CD14-positive monocyte (primary cell): ENCODE results near the gene MSTN. TPM values are rescaled to one million over a fixed set of nuclear protein-coding genes. Genes with fewer than 3 reads are reported as not detected.

Experiments
- DNase-seq, 3 donors: peaks; one replicate each; pipeline ENCODE4 v3.0.0-alpha.2; 2011 to 2022
- H2AFZ ChIP-seq: 2 replicates; pipeline ENCODE4 v1.6.0; 2012; ENCODE audit warnings: mild to moderate bottlenecking, low read depth, low read length, inconsistent platforms; ENCODE audit not compliant: insufficient read depth, poor library complexity, severe bottlenecking
- H3K27ac ChIP-seq, 2 donors: 1 replicate in 1 of 2; 2 replicates in 1 of 2; pipeline ENCODE4 v1.5.1; 2012 to 2013; ENCODE audit warnings: low read length in 2 of 2, control low read depth in 1 of 2, inconsistent platforms in 1 of 2, low read depth in 1 of 2, mild to moderate bottlenecking in 1 of 2
- H3K27me3 ChIP-seq, 2 donors: one replicate each; pipeline versions ENCODE4 v1.6.0 to v1.6.1; 2011 to 2013; ENCODE audit warnings: low read length in 2 of 2; ENCODE audit not compliant: control insufficient read depth in 2 of 2, insufficient read depth in 2 of 2
- H3K36me3 ChIP-seq, 2 donors: replicated peaks in 1 of 2; 1 replicate in 1 of 2; 2 replicates in 1 of 2; pipeline versions ENCODE4 v1.5.1 to v1.6.1; 2012 to 2013; ENCODE audit warnings: low read length in 2 of 2, control low read depth in 1 of 2, inconsistent platforms in 1 of 2, mild to moderate bottlenecking in 1 of 2; ENCODE audit not compliant: insufficient read depth in 2 of 2, control insufficient read depth in 1 of 2
- H3K4me1 ChIP-seq, 2 donors: 1 replicate in 1 of 2; 2 replicates in 1 of 2; pipeline versions ENCODE4 v1.5.1 to v1.6.1; 2012 to 2013; ENCODE audit warnings: low read length in 2 of 2, control low read depth in 1 of 2, inconsistent platforms in 1 of 2, mild to moderate bottlenecking in 1 of 2, moderate library complexity in 1 of 2; ENCODE audit not compliant: insufficient read depth in 2 of 2, control insufficient read depth in 1 of 2
- H3K4me2 ChIP-seq: replicated peaks from 2 replicates; pipeline ENCODE3; 2012; ENCODE audit warnings: low read length, moderate library complexity, mild to moderate bottlenecking; ENCODE audit not compliant: poor library complexity, severe bottlenecking; ENCODE audit errors: extremely low read depth
- H3K4me3 ChIP-seq, 3 experiments: fragments of 200-600 bp in 1 of 3; sonication (generic) in 1 of 3; replicated peaks in 1 of 3; 1 replicate in 2 of 3; 2 replicates in 1 of 3; pipeline ENCODE4 v1.5.1; 2011 to 2013; ENCODE audit warnings: low read length in 3 of 3, mild to moderate bottlenecking in 3 of 3, control low read depth in 2 of 3, low read depth in 2 of 3, inconsistent platforms in 1 of 3, moderate library complexity in 1 of 3
- H3K79me2 ChIP-seq: 2 replicates; pipeline ENCODE4 v1.6.0; 2012; ENCODE audit warnings: mild to moderate bottlenecking, control low read depth, inconsistent platforms, low read length, moderate library complexity; ENCODE audit not compliant: insufficient read depth
- H3K9ac ChIP-seq: 2 replicates; pipeline ENCODE4 v1.6.0; 2017; ENCODE audit warnings: low read length, mild to moderate bottlenecking; ENCODE audit not compliant: insufficient read depth, poor library complexity, severe bottlenecking
- H3K9me3 ChIP-seq, 2 donors: replicated peaks in 1 of 2; 1 replicate in 1 of 2; 2 replicates in 1 of 2; pipeline versions ENCODE4 v1.5.1 to v1.6.1; 2012 to 2013; ENCODE audit warnings: low read length in 2 of 2, control low read depth in 1 of 2; ENCODE audit not compliant: control insufficient read depth in 1 of 2, insufficient read depth in 1 of 2
- H4K20me1 ChIP-seq: 2 replicates; pipeline ENCODE4 v1.6.0; 2012; ENCODE audit warnings: mild to moderate bottlenecking, low read length, control low read depth, moderate library complexity; ENCODE audit not compliant: insufficient read depth
- H3K27ac Mint-ChIP-seq, 7 donors: one replicate each; pipeline ENCODE4 v1.8.0; 2020; ENCODE audit warnings: mild to moderate bottlenecking in 7 of 7, mixed read lengths in 7 of 7, moderate library complexity in 6 of 7, inconsistent platforms in 2 of 7
- H3K27me3 Mint-ChIP-seq, 3 donors: one replicate each; pipeline ENCODE4 v1.8.0; 2021 to 2022; ENCODE audit warnings: low read depth in 3 of 3, mild to moderate bottlenecking in 3 of 3, mixed read lengths in 3 of 3, moderate library complexity in 3 of 3, inconsistent platforms in 1 of 3
- H3K36me3 Mint-ChIP-seq, 2 donors: one replicate each; pipeline ENCODE4 v1.8.0; 2020; ENCODE audit warnings: mixed read lengths in 2 of 2, inconsistent platforms in 1 of 2, mild to moderate bottlenecking in 1 of 2
- H3K4me1 Mint-ChIP-seq: one replicate; pipeline ENCODE4 v1.8.0; 2020; ENCODE audit warnings: mild to moderate bottlenecking, mixed read lengths
- H3K4me3 Mint-ChIP-seq, 2 donors: one replicate each; pipeline ENCODE4 v1.8.0; 2020; ENCODE audit warnings: mild to moderate bottlenecking in 2 of 2, mixed read lengths in 2 of 2, moderate library complexity in 1 of 2
- H3K9me3 Mint-ChIP-seq, 7 donors: one replicate each; pipeline ENCODE4 v1.8.0; 2020 to 2022; ENCODE audit warnings: mixed read lengths in 7 of 7, mild to moderate bottlenecking in 6 of 7, moderate library complexity in 6 of 7, inconsistent platforms in 2 of 7
- CTCF ChIP-seq: fragments of 200-600 bp; IDR thresholded peaks from one replicate; pipeline ENCODE4 v1.8.0; 2022; ENCODE audit warnings: antibody characterized with exemption, mild to moderate bottlenecking
- WGBS: methylation state at CpG from one replicate; pipeline ENCODE4 v1.1.5; 2013; ENCODE audit warnings: missing lambda C conversion rate; ENCODE audit not compliant: insufficient coverage; 5-methylcytosine and 5-hydroxymethylcytosine counted together
- intact Hi-C, 2 donors: fragments of 100-400 bp; cut with micrococcal nuclease; formaldehyde crosslinking; loops; one replicate each; pipeline versions ENCODE4 v1.15.0 to v1.15.1; 2023
- polyA plus RNA-seq, 3 donors: library from polyadenylated mRNA; depleted of rRNA in 1 of 3; unstranded in 2 of 3; stranded (reverse) in 1 of 3; fragments of 300-500 nt in 2 of 3; fragments of >200 nt in 1 of 3; fragmentation: Illumina TruSeq in 2 of 3; gene quantifications; 1 replicate in 2 of 3; 2 replicates in 1 of 3; pipeline ENCODE4 v1.2.3, GENCODE V29; 2012 to 2021

The MSTN gene
- polyA plus RNA-seq, 3 donors: not detected

DNA sequence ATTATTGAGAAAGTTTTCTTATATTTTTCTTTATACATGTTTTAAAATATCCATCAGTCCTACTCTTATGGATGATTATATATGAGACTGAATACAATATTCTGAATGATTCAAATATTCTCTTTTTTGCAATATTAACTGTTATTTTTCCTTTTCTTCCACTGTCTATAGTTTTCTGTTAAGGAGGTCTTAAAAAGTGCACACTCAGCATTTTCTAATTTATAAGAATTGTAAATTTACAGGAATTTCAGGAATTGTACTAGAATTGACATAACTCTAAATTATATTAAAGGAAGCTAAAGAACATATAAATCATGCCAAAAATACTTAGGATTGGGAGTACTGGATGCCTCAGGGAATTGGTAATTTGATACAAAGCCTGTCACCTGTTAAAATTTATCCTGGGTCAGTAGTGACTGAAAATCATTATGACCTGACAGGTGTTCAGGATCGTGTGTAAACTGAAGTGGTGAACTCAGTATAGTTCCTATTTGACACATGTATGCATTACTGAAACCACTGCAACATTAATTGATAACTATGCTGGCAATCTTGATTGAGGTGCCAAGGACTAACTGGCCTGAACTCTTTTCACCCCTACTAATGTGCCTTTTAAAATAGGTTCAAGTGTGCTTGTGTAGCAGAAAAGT lies 30.4 kb downstream of the MSTN start:
- no peaks in the 10 kb centered on the region for H3K36me3 Mint-ChIP-seq
- no peak for TF ChIP-seq CTCF
- H3K4me1 Mint-ChIP-seq: no peaks in the 10 kb centered on the region
- no peaks in the 10 kb centered on the region for H3K4me1 ChIP-seq
- no peaks in the 10 kb centered on the region for H4K20me1 ChIP-seq
- H3K27ac ChIP-seq: no peak overlapping the region
- no peak overlapping the region for H2AFZ ChIP-seq
- no peak overlapping the region for H3K4me3 ChIP-seq
- H3K9ac ChIP-seq: no peak overlapping the region
- H3K4me3 Mint-ChIP-seq: no peak overlapping the region
- intact Hi-C loops: no loop called here
- no peaks in the 10 kb centered on the region for H3K9me3 Mint-ChIP-seq
- no peaks in the 10 kb centered on the region for H3K27me3 ChIP-seq
- H3K36me3 ChIP-seq: no peaks in the 10 kb centered on the region
- no peaks in the 10 kb centered on the region for H3K9me3 ChIP-seq
- no peaks in the 10 kb centered on the region for H3K27me3 Mint-ChIP-seq
- WGBS: no CpG with 5 or more reads among the region's 1 CpG
- no peak overlapping the region for H3K4me2 ChIP-seq
- H3K27ac Mint-ChIP-seq: no peak overlapping the region
- H3K79me2 ChIP-seq: no peaks in the 10 kb centered on the region
- no peak for DNase-seq

DNA sequence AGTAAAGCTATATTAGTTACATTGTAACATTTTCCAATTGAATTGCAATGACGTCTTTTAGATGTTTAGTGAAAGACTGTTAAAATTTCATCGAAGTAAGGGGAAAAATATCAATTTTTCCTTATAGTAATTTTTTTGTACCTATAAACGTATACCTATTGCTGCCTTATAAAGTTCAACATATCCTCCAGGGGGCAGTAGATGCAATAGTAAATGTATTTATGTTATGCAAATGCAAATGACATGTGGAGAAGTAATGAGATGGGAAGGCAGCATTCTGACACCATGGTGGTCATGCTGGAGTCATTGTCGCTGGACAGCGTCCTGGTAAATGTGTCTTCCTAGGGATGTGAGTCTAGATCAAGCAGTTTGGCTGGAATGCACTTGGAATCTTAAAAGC lies 38.7 kb downstream of the MSTN start:
- DNase-seq: peak; percentile 0 to 22 (median 12)
- no peak overlapping the region for H3K9ac ChIP-seq
- Mint-ChIP-seq H3K36me3 (no peaks in the 10 kb centered on the region), H3K27ac (no peak overlapping the region), H3K9me3 (peaks cover 0 to 3% (median 1%) of the 10 kb centered on the region in 7 donors), H3K4me1 (no peaks in the 10 kb centered on the region), H3K27me3 (no peaks in the 10 kb centered on the region), H3K4me3 (no peak overlapping the region)
- H2AFZ ChIP-seq: no peak overlapping the region
- H3K9me3 ChIP-seq: peaks cover 0 to 4% of the 10 kb centered on the region in 2 donors
- no peak overlapping the region for H3K4me2 ChIP-seq
- intact Hi-C loops: no loop called here
- WGBS: 40% methylated on average over 1 of the region's 5 CpGs
- no peaks in the 10 kb centered on the region for H4K20me1 ChIP-seq
- no peaks in the 10 kb centered on the region for H3K36me3 ChIP-seq
- H3K27me3 ChIP-seq: no peaks in the 10 kb centered on the region
- H3K79me2 ChIP-seq: no peaks in the 10 kb centered on the region
- H3K27ac ChIP-seq: no peak overlapping the region
- peak; percentile 56 for TF ChIP-seq CTCF
- H3K4me3 ChIP-seq: no peak overlapping the region
- H3K4me1 ChIP-seq: no peaks in the 10 kb centered on the region
